Erythroblast (primary cell): ENCODE results near the gene PYM1.

Experiments
- GATA1 ChIP-seq: IDR thresholded peaks from 2 replicates; pipeline ENCODE4 v1.6.1; 2011; ENCODE audit warnings: low read depth, mild to moderate bottlenecking, control low read depth, low read length, moderate library complexity
- POLR2A ChIP-seq: IDR thresholded peaks from 2 replicates; pipeline ENCODE4 v1.6.1; 2011; ENCODE audit warnings: mild to moderate bottlenecking, low read length

- TF ChIP-seq POLR2A (no peak), GATA1 (no peak)
These were observed 34.0 kb downstream of the PYM1 start for GRCh38 chr12:55893723-55894122.
